ENCODE measurements around the gene RGS13.

Gene RGS13

GRCh38 chr1:192620071-192620635 lies 15.8 kb upstream of the RGS13 start:
- in situ Hi-C loops (cut with HindIII; ENCODE audit: low sequenced_read_pairs) = loop anchor here (25.0 kb wide), 1 partner anchor 392 kb away; no protein-coding TSS in a partner anchor

DNA sequence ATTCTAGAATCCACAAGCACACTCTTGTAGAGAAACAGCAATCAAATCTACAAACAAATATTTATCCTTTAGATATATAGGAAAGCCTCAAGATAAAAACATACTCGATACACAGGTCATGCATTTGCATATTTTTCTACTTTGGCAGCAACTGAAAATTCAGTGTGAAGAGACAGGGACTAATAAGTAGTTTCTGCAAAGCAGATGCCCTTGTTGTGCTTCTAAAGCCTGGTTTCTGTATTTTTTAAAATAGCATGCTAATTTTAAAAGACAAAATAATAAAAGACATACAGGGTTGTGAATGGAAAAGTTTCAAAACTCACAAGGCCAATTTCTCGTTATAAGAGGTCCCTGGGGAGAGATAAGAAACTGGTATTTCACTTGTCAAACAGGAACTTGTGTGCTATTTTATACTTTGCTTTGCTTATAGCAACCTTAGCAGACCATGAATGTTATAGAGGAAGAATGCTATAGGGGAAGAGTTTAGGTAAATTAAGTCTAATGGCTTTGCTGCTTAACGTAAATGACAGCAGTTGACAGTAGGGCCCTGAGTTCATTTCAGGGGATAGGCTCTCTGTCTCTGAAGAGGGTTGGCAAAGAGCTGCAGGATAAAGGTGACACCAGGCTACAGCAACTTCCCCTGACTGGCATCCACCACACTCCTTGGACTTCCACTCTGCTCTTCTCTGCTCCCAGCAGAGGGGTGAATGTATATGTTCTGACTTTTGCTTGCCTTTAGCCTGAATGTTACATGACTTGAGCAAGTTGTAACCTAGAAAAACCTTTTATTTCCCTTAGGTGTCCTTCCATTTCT lies 9.4 kb upstream of the RGS13 start:
- in situ Hi-C loops (cut with HindIII; ENCODE audit: low sequenced_read_pairs) = no loop called here

DNA sequence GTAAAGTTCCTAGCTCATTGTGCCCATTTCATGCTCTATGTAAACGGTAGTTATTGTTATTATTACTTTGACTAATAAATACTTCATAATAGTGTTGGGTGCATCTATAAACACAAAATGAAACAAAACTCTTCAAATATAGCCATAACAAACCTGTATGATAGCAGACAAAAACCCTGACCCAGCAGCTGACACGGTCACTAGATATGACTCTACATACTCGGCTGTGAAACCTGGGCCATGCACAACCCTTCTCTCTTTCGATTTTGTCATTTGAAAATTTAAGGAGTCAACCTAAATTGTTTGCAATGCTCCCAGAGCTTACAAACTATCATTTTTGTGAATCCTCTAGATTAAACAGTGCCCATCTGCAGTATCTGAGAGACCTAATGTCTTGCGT lies 8.0 kb upstream of the RGS13 start:
- in situ Hi-C loops (cut with HindIII; ENCODE audit: low sequenced_read_pairs) = no loop called here

DNA sequence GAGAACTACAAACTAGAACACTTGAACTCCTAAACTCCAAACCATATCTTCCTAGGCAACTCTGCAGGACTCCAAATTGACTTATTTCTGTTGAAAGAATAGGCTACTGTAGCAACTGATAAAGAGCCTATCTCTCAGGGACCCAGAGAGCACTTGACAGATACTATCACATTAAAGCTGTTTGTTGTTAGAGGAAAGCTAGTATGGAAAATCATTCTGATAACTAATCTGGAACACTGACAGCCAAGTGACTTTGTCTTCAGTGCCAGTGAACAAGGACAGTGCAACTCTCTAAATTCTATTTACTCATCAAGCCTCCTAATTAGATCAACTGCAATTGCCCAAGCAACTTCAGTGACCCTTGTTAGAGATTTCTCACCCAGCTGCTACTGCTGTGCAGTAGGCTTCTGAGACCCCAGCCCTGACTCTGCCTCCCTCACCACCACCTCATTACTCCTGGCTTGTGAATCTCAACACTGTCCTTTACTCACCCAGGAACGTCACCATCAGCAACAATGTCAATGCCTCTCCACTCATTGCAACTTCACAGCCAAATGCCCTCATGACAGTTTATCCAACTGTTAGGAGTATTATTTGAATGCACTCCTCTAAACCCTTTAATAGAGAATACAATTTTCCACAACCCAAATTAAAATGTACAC lies 7.4 kb upstream of the RGS13 start:
- in situ Hi-C loops (cut with HindIII; ENCODE audit: low sequenced_read_pairs) = no loop called here

- in situ Hi-C loops (cut with HindIII; ENCODE audit: low sequenced_read_pairs) = no loop called here
These were observed 6.3 kb upstream of the RGS13 start for GRCh38 chr1:192629612-192630011.

GRCh38 chr1:192630521-192631287 lies 5.2 kb upstream of the RGS13 start:
- in situ Hi-C loops (cut with HindIII; ENCODE audit: low sequenced_read_pairs) = no loop called here

- in situ Hi-C loops (cut with HindIII; ENCODE audit: low sequenced_read_pairs) = no loop called here
These were observed 4.2 kb upstream of the RGS13 start for GRCh38 chr1:192631749-192632148.

DNA sequence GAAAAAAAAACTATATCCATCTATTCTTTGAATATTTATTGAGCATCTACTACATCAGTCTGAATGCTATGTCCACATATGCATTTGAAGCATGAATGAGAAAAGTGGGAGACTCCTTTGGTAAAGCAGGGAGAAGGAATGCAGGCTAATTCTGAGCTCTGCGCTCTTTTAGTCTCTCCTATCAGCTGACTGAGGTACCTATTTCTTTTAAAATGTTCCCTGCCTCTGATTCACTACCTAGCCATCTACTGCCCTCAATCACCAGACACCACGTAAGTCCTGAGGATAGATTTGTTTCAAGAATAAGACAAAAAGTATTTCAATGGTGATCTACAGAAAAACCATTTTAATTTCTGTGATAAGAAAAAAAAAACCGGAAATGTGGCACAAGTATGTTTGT lies 3.8 kb upstream of the RGS13 start:
- in situ Hi-C loops (cut with HindIII; ENCODE audit: low sequenced_read_pairs) = no loop called here

- in situ Hi-C loops (cut with HindIII; ENCODE audit: low sequenced_read_pairs) = no loop called here
These were observed 3.1 kb upstream of the RGS13 start for GRCh38 chr1:192632641-192633532.

DNA sequence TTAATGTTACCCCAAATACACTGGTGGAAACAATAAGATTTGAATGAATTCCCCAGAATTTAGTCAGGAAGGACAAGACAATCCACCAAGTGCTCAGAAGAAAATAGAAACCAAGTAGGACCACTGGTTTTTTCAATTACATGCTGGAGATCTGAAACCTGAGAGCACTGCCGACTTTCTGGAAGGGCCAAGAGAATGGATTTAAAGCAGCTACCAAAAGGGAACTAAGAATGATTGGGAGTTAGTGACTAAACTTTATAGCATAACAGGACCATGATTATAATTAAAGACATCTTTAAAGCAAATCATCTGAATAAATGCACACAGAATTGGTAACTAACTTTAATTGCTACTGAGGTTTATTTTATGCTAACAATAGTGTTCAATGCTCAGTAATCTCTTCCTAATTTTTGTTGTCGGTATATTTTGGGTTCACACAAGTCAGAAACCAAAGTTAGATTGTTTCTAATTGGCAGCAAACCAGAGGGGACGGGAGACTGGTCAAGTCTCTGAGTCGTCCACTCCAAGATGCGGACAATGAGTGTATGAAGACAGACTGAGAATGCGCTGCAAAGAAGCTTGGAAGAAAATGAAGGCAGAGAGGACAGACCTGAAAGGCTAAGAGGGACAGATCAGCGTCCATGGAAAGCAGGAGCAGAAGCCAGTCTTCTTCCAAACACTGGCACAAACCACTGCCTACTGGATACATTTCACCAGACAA lies 2.3 kb upstream of the RGS13 start:
- in situ Hi-C loops (cut with HindIII; ENCODE audit: low sequenced_read_pairs) = no loop called here

- in situ Hi-C loops (cut with HindIII; ENCODE audit: low sequenced_read_pairs) = no loop called here
These were observed 906 bp upstream of the RGS13 start for GRCh38 chr1:192635041-192635440.

DNA sequence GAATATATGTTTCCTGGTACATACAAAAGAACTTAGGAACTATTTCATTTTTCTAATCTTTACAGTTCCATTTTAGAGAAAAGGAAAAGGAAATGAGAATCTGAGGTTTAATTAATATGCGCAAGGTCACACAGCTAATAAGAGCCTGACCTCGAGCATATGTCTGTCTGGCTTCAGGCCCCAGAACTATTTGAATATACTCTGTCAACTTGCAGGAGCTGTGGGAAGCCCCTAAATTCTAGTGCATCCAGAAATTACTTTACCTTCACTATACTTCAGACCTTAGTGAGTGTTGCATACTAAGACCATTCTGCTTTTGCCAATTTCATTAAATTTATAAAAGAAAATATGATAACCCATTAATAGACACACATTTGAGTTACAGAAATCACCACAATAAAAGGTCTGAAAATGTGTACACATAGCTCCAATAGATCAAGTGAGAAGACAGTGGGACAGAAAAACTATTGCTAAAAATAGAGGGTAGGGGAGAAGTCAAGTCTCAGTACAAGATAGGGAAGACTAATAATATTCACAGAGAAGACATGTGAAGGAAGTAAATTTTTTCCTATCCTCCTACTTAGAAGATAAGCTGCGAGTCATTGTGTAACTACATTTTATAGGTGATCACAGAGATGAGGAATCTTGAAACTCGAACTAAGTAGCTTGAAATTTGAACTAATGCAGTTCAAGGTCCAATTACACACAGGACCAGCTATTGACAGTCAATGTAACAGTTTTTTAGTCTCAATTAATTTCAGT lies 3.8 kb downstream of the RGS13 start:
- in situ Hi-C loops (cut with HindIII; ENCODE audit: low sequenced_read_pairs) = no loop called here

- in situ Hi-C loops (cut with HindIII; ENCODE audit: low sequenced_read_pairs) = no loop called here
These were observed 16.2 kb downstream of the RGS13 start for GRCh38 chr1:192652159-192652558.

DNA sequence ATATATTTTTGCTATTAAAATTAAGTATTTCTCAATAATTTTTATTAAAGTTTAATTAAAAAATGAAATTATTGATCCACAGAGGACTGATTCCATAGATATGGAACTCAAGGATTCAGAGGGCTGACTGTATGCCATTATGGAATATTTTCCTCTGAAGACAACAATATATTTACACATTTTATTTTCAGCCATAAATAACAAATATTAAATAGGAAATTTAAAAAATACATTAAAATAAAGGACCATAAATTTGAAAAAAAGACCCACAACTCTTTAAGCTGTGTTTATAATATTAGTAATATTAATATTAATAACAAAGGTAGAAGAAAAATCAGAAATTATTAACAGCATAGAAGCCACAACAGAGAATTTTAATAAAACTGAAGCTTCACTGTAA lies 18.2 kb downstream of the RGS13 start:
- in situ Hi-C loops (cut with HindIII; ENCODE audit: low sequenced_read_pairs) = no loop called here

DNA sequence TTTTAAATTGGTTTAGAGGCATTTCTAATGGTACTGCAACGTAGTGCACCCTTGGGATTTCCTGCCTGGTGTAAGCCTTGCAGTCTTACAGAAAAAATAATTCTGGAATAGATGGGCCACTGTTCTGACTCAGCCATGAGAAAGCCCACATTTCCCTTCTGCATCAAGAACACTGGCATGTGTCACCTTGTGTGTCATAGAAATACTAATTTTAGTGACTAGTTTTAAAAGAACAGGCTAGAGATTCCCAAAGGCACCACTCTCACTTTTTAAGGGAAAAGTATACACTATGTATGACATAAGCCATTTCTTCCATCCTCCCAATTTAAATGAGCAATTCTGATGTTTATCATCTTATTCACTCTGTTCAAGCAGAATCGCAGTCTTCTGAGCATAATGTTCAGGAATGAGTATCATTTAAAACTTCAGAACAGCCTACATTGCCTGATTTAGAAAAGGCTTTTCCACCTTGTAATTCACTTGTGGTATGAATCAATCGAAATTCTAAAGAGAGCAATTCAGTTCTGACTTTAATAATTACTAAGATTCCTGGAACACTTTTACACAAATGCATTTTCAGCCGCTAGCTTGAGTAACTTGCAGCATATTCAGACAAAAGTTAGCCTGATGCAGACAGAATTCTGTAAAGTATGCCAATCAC lies 18.8 kb downstream of the RGS13 start:
- in situ Hi-C loops (cut with HindIII; ENCODE audit: low sequenced_read_pairs) = no loop called here

- in situ Hi-C loops (cut with HindIII; ENCODE audit: low sequenced_read_pairs) = no loop called here
These were observed 21.8 kb downstream of the RGS13 start for GRCh38 chr1:192657760-192658159.

- in situ Hi-C loops (cut with HindIII; ENCODE audit: low sequenced_read_pairs) = no loop called here
These were observed 22.3 kb downstream of the RGS13 start for GRCh38 chr1:192658255-192658654.

DNA sequence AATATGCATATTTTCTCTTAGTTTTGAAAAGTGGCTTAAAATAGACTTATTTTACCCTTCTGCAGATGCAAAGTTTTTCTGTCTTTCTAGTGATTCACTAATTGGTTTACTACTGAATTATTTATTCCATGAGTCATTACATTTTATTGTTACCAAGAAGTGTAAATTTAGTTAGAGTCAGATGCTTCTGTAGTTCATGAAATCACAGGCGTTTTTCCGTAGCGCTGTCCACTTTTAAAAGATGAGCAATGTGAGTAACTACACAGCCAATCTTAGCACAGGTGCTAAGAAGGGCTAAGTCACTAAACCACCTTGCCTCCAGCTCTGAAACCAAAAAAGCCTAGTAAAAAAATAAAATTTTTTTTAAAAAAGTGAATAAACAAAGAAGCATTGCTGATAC lies 24.7 kb downstream of the RGS13 start:
- in situ Hi-C loops (cut with HindIII; ENCODE audit: low sequenced_read_pairs) = no loop called here
